Gastroesophageal sphincter (tissue), 3 donors: Measurements from ENCODE around the gene PGM1.

ENCODE experiments used
- CTCF ChIP-seq, 4 experiments: fragments of 200-600 bp in 2 of 4; fragments of 450-650 bp in 2 of 4; sonication (generic) in 1 of 4; IDR thresholded peaks; one replicate each; pipeline ENCODE4 v1.5.1; 2017 to 2019; ENCODE audit warnings: antibody characterized with exemption in 4 of 4, mild to moderate bottlenecking in 2 of 4, moderate library complexity in 2 of 4
- POLR2A ChIP-seq, 2 donors: fragments of 450-650 bp; IDR thresholded peaks; one replicate each; pipeline ENCODE4 v1.6.1; 2017; ENCODE audit warnings: antibody characterized with exemption in 2 of 2, mild to moderate bottlenecking in 2 of 2, moderate library complexity in 1 of 2

DNA sequence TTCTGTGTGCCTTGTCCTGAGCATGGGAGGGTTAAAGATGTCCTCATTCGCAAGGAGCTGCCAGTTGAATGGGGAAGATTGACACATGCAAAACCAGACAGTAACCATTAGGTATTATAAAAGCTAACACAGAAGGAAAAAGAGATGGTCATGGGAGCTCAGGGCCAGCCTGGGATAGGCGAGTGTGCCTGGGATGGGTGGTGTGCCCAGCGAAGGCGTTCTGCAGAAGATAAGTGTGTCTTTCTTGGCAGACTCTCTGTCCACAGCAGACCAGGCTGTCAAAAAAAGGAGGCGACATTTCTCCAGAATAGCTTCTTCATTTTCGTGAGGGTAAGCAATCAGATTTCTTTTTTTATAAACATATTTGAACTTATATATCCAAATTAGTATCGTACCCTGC lies 14.1 kb downstream of the PGM1 start:
- TF ChIP-seq CTCF (IDR thresholded peaks at IDR 0.05) (no peak), POLR2A (IDR thresholded peaks at IDR 0.05) (no peak)
